Skeletal muscle tissue (tissue), 4 donors: Measurements from ENCODE around the gene KIF20B. TPM values are rescaled to one million over a fixed set of nuclear protein-coding genes. Genes with fewer than 3 reads are reported as not detected.

Source experiments
- H3K27ac ChIP-seq: one replicate; pipeline ENCODE4 v1.7.0; 2013; ENCODE audit warnings: mild to moderate bottlenecking, low read depth, low read length, inconsistent platforms
- H3K27me3 ChIP-seq, 3 donors: one replicate each; pipeline ENCODE4 v1.7.0; 2013; ENCODE audit warnings: low read length in 3 of 3; ENCODE audit not compliant: control insufficient read depth in 3 of 3, insufficient read depth in 3 of 3
- H3K36me3 ChIP-seq, 3 donors: one replicate each; pipeline ENCODE4 v1.7.0; 2013; ENCODE audit warnings: low read length in 3 of 3; ENCODE audit not compliant: control insufficient read depth in 3 of 3, insufficient read depth in 3 of 3
- H3K4me1 ChIP-seq, 3 donors: one replicate each; pipeline ENCODE4 v1.7.0; 2013; ENCODE audit warnings: low read length in 3 of 3, mild to moderate bottlenecking in 3 of 3; ENCODE audit not compliant: control insufficient read depth in 3 of 3, insufficient read depth in 3 of 3
- H3K4me3 ChIP-seq, 3 donors: one replicate each; pipeline ENCODE4 v1.7.0; 2013; ENCODE audit warnings: low read length in 3 of 3
- H3K9ac ChIP-seq, 3 donors: one replicate each; pipeline ENCODE4 v1.7.0; 2013; ENCODE audit warnings: low read length in 3 of 3, mild to moderate bottlenecking in 3 of 3, moderate library complexity in 2 of 3, low read depth in 1 of 3
- H3K9me3 ChIP-seq, 3 donors: one replicate each; pipeline ENCODE4 v1.7.0; 2013; ENCODE audit warnings: low read length in 3 of 3; ENCODE audit not compliant: control insufficient read depth in 3 of 3
- total RNA-seq: library from RNA; depleted of rRNA; stranded (reverse); fragments of >200 nt; gene quantifications from one replicate; pipeline ENCODE4 v1.2.3, GENCODE V29; 2014
- donor health status: Osteomylitis.

Gene KIF20B
- total RNA-seq, 1 donor from 2014 or later, result 4.2 TPM

DNA sequence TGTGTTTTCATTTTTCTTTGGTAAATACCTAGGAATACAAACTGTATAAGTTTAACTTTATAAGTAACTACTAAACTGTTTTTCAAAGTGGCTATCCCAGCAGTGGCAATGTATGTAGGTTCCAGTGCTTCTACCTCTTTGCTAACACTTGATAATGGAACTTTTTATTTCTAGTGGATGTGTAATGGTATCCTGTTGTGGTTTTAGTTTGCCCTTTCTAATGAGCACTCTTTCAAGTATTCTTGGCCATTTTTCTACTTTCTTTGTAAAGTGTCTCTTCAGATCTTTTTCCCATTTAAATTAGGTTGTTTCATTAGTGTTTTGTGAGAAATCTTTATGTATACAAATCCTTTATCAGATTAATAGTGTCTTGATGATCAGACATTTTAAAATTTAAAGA lies 4.6 kb downstream of the KIF20B start:
- H3K9ac ChIP-seq, result no peak overlapping the region
- no peak overlapping the region for H3K4me3 ChIP-seq
- no peak overlapping the region for H3K27ac ChIP-seq
- H3K9me3 ChIP-seq, result no peaks in the 10 kb centered on the region
- no peaks in the 10 kb centered on the region for H3K27me3 ChIP-seq
- peaks cover 7 to 9% (median 8%) of the 10 kb centered on the region in 3 donors for H3K4me1 ChIP-seq
- no peaks in the 10 kb centered on the region for H3K36me3 ChIP-seq

DNA sequence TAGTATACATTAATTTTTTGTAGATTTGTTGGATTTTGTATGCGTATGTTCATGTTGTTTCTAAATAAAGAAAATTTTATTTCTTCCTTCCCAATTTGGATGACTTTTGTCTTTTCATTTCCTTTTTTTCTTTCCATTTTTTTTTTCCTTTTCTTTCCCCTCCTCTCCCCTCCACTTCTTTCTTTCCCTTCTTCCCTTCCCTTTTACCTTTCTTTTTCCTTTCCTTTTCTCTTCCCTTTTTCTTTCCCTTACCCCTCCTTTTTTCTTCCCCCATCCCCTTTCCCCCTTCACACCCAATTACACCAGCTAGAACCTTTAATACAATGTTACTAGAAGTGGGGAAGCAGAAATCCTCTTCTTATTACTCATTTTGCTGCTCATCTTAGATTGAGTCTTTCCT lies 6.0 kb downstream of the KIF20B start:
- Histone ChIP-seq H3K27me3 (no peaks in the 10 kb centered on the region), H3K9ac (no peak overlapping the region), H3K27ac (no peak overlapping the region), H3K9me3 (no peaks in the 10 kb centered on the region), H3K4me1 (no peaks in the 10 kb centered on the region), H3K36me3 (peaks cover 0 to 3% (median 0%) of the 10 kb centered on the region in 3 donors), H3K4me3 (no peak overlapping the region)

DNA sequence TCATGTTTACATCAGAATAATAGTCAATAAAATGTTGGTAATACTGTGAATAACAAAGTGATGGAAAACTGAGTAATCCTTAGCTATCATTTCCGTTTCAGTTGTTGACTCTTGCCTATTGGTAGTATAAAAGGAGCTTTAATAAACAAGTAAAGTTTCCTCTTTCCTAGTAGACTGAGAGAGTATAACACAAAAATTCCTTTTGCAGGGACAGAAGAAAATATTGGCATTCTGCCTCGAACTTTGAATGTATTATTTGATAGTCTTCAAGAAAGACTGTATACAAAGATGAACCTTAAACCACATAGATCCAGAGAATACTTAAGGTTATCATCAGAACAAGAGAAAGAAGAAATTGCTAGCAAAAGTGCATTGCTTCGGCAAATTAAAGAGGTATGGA lies 9.4 kb downstream of the KIF20B start:
- H3K4me3 ChIP-seq, result no peak overlapping the region
- no peak overlapping the region for H3K9ac ChIP-seq
- H3K27me3 ChIP-seq, result no peaks in the 10 kb centered on the region
- no peaks in the 10 kb centered on the region for H3K4me1 ChIP-seq
- H3K36me3 ChIP-seq, result peaks cover 0 to 3% (median 0%) of the 10 kb centered on the region in 3 donors
- H3K27ac ChIP-seq, result no peak overlapping the region
- H3K9me3 ChIP-seq, result no peaks in the 10 kb centered on the region

DNA sequence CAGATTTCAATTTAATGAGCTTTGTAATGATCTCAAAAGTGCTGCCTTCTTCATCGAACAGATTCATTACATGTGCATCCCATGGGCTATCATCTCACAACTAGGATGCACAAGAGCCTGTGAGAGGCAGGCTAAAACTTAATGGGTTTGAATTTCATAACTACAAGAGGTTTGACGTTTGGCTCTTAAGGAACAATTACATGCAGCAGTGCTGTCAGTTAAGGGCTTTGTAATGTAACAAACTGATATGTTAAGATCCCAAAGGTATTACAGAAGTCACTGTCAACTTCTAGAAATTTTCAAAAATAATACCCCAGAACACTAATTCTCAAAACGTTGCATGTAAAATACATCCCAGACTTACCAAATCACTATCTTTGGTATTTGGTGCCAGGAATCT lies 33.2 kb downstream of the KIF20B start:
- Histone ChIP-seq H3K36me3 (no peaks in the 10 kb centered on the region), H3K4me3 (no peak overlapping the region), H3K4me1 (no peaks in the 10 kb centered on the region), H3K9ac (no peak overlapping the region), H3K27me3 (no peaks in the 10 kb centered on the region), H3K9me3 (no peaks in the 10 kb centered on the region), H3K27ac (no peak overlapping the region)

DNA sequence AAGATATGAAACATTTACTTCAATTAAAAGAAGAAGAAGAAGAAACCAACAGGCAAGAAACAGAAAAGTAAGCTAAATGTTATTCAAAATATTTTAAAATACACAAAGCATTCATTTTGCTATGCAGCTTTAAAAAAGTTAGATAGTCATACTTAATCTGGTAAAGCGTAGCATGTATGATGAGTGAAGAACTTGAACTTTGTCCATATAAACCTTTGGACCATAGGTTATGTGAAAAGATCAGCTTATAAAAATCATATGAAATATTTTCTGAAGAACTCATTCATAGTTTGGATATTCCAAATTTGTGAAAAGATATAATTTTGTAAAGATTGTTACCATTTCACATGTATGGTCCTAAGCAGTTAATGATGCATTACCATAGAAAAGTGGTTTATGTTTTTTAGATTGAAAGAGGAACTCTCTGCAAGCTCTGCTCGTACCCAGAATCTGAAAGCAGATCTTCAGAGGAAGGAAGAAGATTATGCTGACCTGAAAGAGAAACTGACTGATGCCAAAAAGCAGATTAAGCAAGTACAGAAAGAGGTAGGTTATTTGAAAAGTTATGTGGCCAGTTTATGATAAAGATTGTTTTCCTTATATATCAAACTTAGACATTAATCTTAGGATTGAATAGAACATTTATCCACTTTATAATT lies 37.3 kb downstream of the KIF20B start:
- H3K9ac ChIP-seq, result no peak overlapping the region
- H3K27ac ChIP-seq, result no peak overlapping the region
- no peaks in the 10 kb centered on the region for H3K9me3 ChIP-seq
- no peaks in the 10 kb centered on the region for H3K27me3 ChIP-seq
- H3K4me3 ChIP-seq, result no peak overlapping the region
- peaks cover 0 to 3% (median 0%) of the 10 kb centered on the region in 3 donors for H3K36me3 ChIP-seq
- no peaks in the 10 kb centered on the region for H3K4me1 ChIP-seq

DNA sequence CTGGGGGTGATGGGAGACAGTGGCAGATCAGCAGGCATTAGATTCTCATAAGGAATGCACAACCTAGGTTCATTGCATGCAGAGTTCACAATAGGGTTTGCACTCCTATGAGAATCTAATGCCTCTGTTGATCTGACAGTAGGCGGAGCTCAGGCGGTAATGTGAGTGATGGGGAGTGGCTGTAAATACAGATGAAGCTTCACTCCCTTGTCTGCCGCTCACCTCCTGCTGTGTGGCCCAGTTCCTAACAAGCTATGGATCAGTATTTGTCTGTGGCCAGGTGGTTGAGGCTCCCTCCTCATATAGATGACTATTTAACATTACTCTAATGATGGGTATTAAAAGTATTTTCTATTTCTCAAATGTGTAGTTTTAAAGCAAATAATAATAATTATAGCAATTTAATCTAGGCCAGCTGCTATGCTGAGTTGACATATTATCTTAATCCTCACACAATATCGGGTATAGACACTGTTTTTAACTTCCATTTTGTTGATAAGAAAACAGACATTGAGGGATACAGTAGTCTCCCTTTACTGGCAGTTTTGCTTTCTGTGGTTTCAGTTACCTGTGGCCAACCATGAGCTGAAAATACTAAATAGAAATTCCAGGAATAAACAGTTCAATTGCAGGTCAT lies 39.9 kb downstream of the KIF20B start:
- Histone ChIP-seq H3K9ac (no peak overlapping the region), H3K4me3 (no peak overlapping the region), H3K27me3 (no peaks in the 10 kb centered on the region), H3K4me1 (no peaks in the 10 kb centered on the region), H3K36me3 (peaks cover 0 to 8% (median 2%) of the 10 kb centered on the region in 3 donors), H3K27ac (no peak overlapping the region), H3K9me3 (no peaks in the 10 kb centered on the region)

DNA sequence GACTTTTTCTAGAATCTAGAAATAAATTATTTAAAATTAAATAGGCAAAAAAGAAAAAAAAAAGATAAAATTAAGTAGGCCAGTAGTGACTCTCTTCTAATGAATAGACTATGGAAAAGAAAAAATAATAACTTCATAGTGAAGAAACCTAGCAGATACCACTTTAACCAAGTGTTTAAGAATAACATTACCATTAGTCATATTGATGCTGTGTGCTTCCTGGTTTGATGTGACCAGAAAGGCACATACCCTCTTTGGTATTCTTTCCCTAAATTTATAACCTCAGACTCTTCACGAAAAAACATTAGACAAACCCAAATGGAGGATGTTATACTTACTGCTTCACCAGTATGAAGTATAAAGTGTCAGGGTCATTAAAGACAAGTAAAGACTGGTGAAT lies 42.6 kb downstream of the KIF20B start:
- H3K36me3 ChIP-seq, result peaks cover 0 to 9% (median 2%) of the 10 kb centered on the region in 3 donors
- H3K9me3 ChIP-seq, result no peaks in the 10 kb centered on the region
- H3K27me3 ChIP-seq, result no peaks in the 10 kb centered on the region
- H3K4me1 ChIP-seq, result no peaks in the 10 kb centered on the region
- H3K27ac ChIP-seq, result no peak overlapping the region
- H3K9ac ChIP-seq, result no peak overlapping the region
- no peak overlapping the region for H3K4me3 ChIP-seq

DNA sequence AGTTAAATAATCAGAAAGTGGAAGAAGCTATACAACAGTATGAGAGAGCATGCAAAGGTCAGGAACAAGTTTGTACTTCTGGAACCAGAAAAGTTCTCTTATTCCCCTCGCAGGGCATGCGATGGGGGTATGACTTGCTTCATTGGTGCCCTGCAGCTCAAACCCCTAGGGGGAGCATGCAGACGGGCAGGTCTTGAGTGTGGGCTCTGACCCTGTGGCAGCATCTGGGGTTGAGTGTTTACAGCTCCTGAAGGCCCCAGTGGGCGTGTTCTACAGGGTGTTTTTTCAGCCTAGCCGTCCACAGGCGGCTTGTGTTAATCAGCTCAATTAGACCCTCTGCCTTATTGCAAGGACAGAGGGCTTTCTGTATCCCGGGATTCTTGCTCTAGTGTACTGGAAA lies 44.5 kb downstream of the KIF20B start:
- no peak overlapping the region for H3K27ac ChIP-seq
- no peak overlapping the region for H3K9ac ChIP-seq
- no peaks in the 10 kb centered on the region for H3K9me3 ChIP-seq
- H3K4me1 ChIP-seq, result no peaks in the 10 kb centered on the region
- H3K4me3 ChIP-seq, result no peak overlapping the region
- H3K27me3 ChIP-seq, result no peaks in the 10 kb centered on the region
- peaks cover 0 to 9% (median 2%) of the 10 kb centered on the region in 3 donors for H3K36me3 ChIP-seq

DNA sequence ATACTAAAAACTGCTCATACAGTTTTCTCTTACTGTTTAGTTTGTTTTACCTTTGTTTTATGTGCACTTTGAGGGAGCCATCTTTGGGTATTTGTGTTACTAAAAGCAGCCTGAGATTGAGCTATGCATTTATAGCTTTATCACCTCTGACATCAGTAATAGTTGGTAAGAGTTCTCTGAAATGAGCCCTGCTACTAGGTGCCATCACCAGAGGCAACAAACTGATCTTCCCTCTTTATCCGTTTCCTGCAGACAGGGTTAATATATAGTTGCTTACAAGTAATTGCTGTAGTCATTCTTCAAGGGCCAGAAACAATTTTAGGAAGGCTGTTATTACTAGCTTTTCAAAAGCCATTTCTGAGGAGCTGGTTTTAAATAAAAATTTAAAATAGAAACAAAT lies 49.1 kb downstream of the KIF20B start:
- Histone ChIP-seq H3K36me3 (peaks cover 0 to 6% (median 2%) of the 10 kb centered on the region in 3 donors), H3K4me3 (no peak overlapping the region)

DNA sequence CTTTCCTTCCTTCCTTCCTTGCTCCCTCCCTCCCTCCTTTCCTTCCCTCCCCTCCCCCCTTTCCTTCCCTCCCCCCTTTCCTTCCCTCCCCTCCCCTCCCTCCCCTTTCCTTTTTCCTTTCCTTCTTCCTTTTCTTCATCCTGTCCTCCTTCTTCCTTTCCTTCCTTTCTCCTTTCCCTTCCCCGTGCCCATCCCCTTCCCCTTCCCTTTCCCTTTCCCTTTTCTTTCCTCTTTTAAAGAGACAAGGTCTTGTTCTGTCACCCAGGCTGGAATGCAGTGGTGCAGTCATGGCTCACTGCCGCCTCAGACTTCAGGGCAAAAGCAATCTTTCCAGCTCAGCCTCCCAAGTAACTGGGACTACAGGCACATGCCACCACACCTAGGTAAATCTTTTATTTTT lies 54.0 kb downstream of the KIF20B start:
- no peaks in the 10 kb centered on the region for H3K36me3 ChIP-seq
- H3K4me1 ChIP-seq, result no peaks in the 10 kb centered on the region
- no peak overlapping the region for H3K4me3 ChIP-seq
- H3K9ac ChIP-seq, result no peak overlapping the region
- no peaks in the 10 kb centered on the region for H3K27me3 ChIP-seq
- no peak overlapping the region for H3K27ac ChIP-seq
- H3K9me3 ChIP-seq, result no peaks in the 10 kb centered on the region

More for the DNA sequence above, 49.1 kb downstream of the KIF20B start:
- Histone ChIP-seq H3K27ac (no peak overlapping the region), H3K27me3 (no peaks in the 10 kb centered on the region), H3K9me3 (no peaks in the 10 kb centered on the region), H3K4me1 (no peaks in the 10 kb centered on the region), H3K9ac (no peak overlapping the region)
